ENCODE data around the gene NR2F2. TPM values are rescaled to one million over a fixed set of nuclear protein-coding genes. Genes with fewer than 3 reads are reported as not detected.

NR2F2 gene
- total and polyA plus RNA-seq, 5 experiments from 2014 or later, result not detected

GRCh38 chr15:96342406-96343112 is 12.1 kb downstream of the NR2F2 start:
- POLR2A ChIA-PET, result no interaction called here
- H3K4me1 Mint-ChIP-seq, result peaks cover 3 to 21% (median 9%) of the 10 kb centered on the region in 4 donors
- H3K36me3 Mint-ChIP-seq, result peaks cover 7 to 13% (median 9%) of the 10 kb centered on the region in 3 donors
- H3K4me3 Mint-ChIP-seq, result no peak overlapping the region
- DNase-seq, result no peak
- H3K27me3 Mint-ChIP-seq, result peaks cover 57 to 93% (median 81%) of the 10 kb centered on the region in 5 donors
- no peak for ATAC-seq
- H3K27ac Mint-ChIP-seq, result no peak overlapping the region
- peaks cover under 1 to 45% (median 11%) of the 10 kb centered on the region in 9 donors for H3K9me3 Mint-ChIP-seq

- POLR2A ChIA-PET, result no interaction called here
- Mint-ChIP-seq H3K9me3 (peaks cover 0 to 37% (median 13%) of the 10 kb centered on the region in 9 donors), H3K27me3 (peaks cover 66 to 96% (median 82%) of the 10 kb centered on the region in 5 donors), H3K4me3 (no peak overlapping the region), H3K27ac (no peak overlapping the region), H3K4me1 (peaks cover 3 to 23% (median 9%) of the 10 kb centered on the region in 4 donors), H3K36me3 (peaks cover 5 to 16% (median 9%) of the 10 kb centered on the region in 3 donors)
- no peak for ATAC-seq
- no peak for DNase-seq
These were observed 12.9 kb downstream of the NR2F2 start for GRCh38 chr15:96343113-96344059.

DNA sequence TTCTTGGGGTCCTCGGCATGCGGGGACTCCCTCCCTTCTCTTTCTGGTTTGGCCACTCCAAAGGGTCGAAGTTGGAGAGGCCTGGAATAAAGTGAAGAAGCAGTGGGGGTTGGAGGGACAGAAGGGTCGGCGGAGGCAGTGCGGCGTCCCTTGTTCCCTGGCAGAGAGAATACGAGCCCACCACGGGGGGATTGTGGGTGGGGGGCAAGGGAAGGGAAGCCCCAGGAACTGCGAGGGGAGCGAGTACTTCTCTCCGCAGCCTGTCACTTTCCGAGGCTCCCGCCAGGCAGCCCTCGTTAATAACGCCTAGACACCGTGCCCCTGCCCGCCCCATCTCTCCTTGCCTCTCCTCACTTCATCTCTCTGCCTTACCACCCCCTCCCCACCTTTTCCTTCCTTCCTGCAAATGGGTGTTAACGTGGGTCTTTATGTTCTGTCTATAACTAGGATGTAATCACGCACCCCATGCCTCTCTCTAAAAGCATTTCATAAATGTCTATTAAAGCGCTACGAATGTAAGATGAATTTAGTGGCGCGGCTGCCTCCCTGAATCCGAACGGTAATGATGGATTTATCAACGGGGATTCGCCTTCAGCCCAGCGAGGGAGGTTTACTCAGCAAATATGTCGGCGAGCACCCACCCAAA is 13.7 kb downstream of the NR2F2 start:
- Mint-ChIP-seq H3K9me3 (peaks cover 0 to 31% (median 13%) of the 10 kb centered on the region in 9 donors), H3K27ac (no peak overlapping the region), H3K36me3 (peaks cover 5 to 16% (median 6%) of the 10 kb centered on the region in 3 donors), H3K4me1 (peaks cover 3 to 23% (median 9%) of the 10 kb centered on the region in 4 donors), H3K27me3 (peaks cover 69 to 100% (median 86%) of the 10 kb centered on the region in 5 donors), H3K4me3 (peak overlapping the region in 1 of 10 donors; percentile 34)
- DNase-seq (no peak), ATAC-seq (no peak)
- POLR2A ChIA-PET, result no interaction called here

GRCh38 chr15:96344706-96345559 is 14.4 kb downstream of the NR2F2 start:
- Mint-ChIP-seq H3K27me3 (peaks cover 69 to 100% (median 87%) of the 10 kb centered on the region in 5 donors), H3K4me3 (peak overlapping the region in 1 of 10 donors; percentile 34), H3K27ac (peak overlapping the region in 2 of 10 donors; percentile 37 to 47), H3K9me3 (peaks cover 0 to 25% (median 9%) of the 10 kb centered on the region in 9 donors), H3K4me1 (peaks cover 3 to 23% (median 9%) of the 10 kb centered on the region in 4 donors), H3K36me3 (peaks cover 3 to 16% (median 6%) of the 10 kb centered on the region in 3 donors)
- POLR2A ChIA-PET, result no interaction called here
- no peak for DNase-seq
- ATAC-seq, result no peak

GRCh38 chr15:96345560-96346399 is 15.3 kb downstream of the NR2F2 start:
- POLR2A ChIA-PET, result no interaction called here
- DNase-seq, result no peak
- Mint-ChIP-seq H3K27ac (no peak overlapping the region), H3K36me3 (peaks cover 0 to 16% (median 5%) of the 10 kb centered on the region in 3 donors), H3K27me3 (peaks cover 67 to 100% (median 86%) of the 10 kb centered on the region in 5 donors), H3K4me3 (peak overlapping the region in 1 of 10 donors; percentile 34), H3K4me1 (peaks cover 3 to 17% (median 4%) of the 10 kb centered on the region in 4 donors), H3K9me3 (peaks cover 0 to 20% (median 2%) of the 10 kb centered on the region in 9 donors)
- no peak for ATAC-seq

DNA sequence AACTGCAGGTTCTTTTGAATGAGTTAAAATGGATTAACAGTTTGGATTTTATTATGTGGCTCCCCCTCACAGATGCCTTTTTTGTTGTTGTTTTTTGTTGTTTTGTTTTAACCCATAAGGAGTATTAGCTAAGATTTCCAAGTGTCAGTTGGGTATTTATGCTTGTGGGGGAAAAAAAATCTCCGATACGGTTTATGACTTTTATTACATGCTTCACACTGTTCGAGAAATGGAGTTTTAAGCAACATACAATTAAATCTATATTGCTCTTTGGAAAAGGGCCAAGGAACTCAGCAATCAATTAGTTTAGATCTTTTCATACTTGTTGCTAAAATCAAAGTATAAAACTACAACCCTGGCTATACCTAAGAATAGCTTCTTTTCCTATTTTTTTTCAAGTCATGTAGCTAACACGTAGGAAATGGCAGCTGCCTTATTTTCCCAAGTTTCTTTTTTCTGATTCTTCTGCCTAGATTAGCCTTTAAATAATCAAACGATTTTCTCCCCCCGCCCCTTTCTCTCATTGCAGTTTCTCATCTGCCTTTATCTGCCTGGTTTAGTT is 16.0 kb downstream of the NR2F2 start:
- Mint-ChIP-seq H3K4me1 (peaks cover 0 to 13% (median 2%) of the 10 kb centered on the region in 4 donors), H3K27me3 (peaks cover 69 to 100% (median 88%) of the 10 kb centered on the region in 5 donors), H3K36me3 (peaks cover 0 to 13% (median 2%) of the 10 kb centered on the region in 3 donors), H3K4me3 (no peak overlapping the region), H3K9me3 (peaks cover 0 to 17% (median 2%) of the 10 kb centered on the region in 9 donors), H3K27ac (no peak overlapping the region)
- DNase-seq, result no peak
- POLR2A ChIA-PET, result no interaction called here
- no peak for ATAC-seq

DNA sequence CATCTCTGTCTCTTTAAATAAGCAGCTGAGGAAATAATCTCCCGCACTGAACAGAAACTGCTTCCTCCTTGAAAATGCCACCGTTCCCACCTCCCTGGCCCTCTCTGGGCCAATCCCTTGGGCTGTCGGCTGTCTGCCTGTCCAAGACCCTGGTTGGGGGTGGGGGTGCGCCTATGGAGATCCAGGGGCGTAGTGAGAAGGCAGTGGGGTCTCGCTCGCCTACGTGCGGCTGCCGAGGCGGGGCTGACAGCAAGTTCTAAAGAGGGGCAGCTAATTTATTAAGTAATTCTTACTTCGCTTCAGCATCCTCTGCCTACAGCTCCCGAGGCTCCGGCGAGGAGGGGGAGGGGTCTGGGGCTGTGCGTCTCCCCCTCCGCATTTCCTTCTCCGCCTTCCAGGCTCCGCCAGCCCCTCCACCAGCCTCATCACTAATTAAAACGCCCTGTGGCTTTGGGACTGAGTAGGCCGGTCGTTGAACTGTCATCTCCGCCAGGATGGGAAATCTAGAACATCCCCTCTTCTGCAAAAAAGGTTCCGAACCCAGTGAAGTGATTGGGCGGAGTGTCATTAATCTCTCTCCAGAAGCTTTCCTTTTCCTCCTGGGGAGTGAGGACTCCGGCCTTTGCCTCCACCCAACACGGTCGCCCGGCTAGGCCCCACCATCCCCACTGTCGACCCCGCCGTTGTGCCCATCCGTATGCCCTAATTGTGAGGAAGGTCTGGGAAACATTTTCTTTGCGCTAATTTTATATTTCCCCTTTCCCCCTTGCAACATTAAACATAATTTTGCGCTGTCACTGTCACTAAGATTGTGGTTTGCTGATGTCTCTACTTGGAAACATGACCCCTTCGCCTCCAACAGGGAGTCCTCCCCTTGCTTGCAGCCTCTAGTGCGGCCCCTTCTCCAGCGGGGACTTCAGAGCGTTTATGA is 16.9 kb downstream of the NR2F2 start:
- ATAC-seq, result no peak

GRCh38 chr15:96348112-96349027 is 17.9 kb downstream of the NR2F2 start:
- peaks cover 0 to 11% (median 2%) of the 10 kb centered on the region in 3 donors for H3K36me3 Mint-ChIP-seq
- POLR2A ChIA-PET, result no interaction called here
- H3K4me3 Mint-ChIP-seq, result no peak overlapping the region
- H3K4me1 Mint-ChIP-seq, result peaks cover 0 to 15% (median 2%) of the 10 kb centered on the region in 4 donors
- H3K9me3 Mint-ChIP-seq, result peaks cover 0 to 14% (median 2%) of the 10 kb centered on the region in 9 donors
- peaks cover 64 to 100% (median 84%) of the 10 kb centered on the region in 5 donors for H3K27me3 Mint-ChIP-seq
- H3K27ac Mint-ChIP-seq, result peak overlapping the region in 1 of 10 donors; percentile 49
- DNase-seq (no peak), ATAC-seq (no peak)

More for the DNA sequence above, 16.9 kb downstream of the NR2F2 start:
- Mint-ChIP-seq H3K27ac (peak overlapping the region in 1 of 10 donors; percentile 49), H3K9me3 (peaks cover 0 to 17% (median 2%) of the 10 kb centered on the region in 9 donors), H3K36me3 (peaks cover 0 to 15% (median 2%) of the 10 kb centered on the region in 3 donors), H3K27me3 (peaks cover 68 to 100% (median 84%) of the 10 kb centered on the region in 5 donors), H3K4me1 (peaks cover 0 to 13% (median 2%) of the 10 kb centered on the region in 4 donors), H3K4me3 (no peak overlapping the region)
- no peak for DNase-seq
- POLR2A ChIA-PET, result no interaction called here

Data from naive thymus-derived CD8-positive, alpha-beta T cell (primary cell).